Measurements from ENCODE around the gene KCTD15.

Gene KCTD15

GRCh38 chr19:33862981-33863380 lies 66.3 kb downstream of the KCTD15 start:
- no peak for DNase-seq

- no peak for DNase-seq
These were observed 66.8 kb downstream of the KCTD15 start for GRCh38 chr19:33863436-33863835.

DNA sequence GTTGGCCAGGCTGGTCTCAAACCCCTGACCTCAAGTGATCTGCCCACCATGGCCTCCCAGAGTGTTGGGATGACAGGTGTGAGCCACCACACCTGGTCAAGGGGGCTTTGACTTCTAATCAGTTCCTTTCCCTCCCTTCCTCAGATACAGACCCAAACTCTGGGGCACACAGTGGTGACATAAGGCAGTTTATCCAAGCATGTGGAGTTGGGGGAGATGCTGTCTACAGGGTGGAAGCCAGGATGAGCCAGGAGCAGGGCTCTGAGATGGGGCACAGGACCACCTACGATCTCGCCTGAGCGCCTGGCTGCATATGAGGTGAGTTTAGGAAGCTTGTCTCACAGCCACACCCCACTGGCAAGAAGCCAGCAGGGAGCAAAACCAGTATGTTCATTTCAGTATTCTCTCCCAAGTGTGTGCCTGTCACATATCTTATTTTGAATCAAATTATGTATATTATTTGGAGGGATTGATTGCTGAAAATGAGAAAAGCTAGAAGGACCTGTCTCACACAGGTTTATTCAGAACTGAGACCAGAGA lies 67.7 kb downstream of the KCTD15 start:
- no peak for DNase-seq

DNA sequence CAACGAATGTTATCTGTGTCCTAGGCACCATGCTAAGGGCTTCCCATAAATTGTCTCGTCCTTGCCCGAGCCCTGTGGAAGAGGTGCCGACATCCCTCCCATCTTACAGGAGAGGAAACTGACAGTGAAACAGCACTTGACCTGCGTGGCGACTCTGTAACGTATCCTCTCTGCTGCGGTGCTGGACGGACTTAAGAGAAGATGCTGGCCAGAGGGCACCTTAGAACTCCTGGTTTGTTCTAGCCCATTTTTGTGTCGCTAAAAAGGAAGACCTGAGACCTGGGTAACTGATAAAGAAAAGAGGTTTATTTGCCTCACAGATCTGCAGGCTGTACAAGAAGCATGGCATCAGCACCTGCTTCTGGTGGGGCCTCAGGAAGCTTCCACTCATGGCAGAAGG lies 68.6 kb downstream of the KCTD15 start:
- no peak for DNase-seq
